GM18907 (cell line): ENCODE results near the gene RIMBP2.

Source experiments
- ATAC-seq: cut with Tn5 transposase; IDR thresholded peaks from one replicate; pipeline ENCODE4 v1.9.1; 2021; ENCODE audit warnings: mild to moderate bottlenecking, moderate library complexity; ENCODE audit not compliant: unreplicated experiment

Gene RIMBP2

GRCh38 chr12:130683080-130683479 is 33.0 kb downstream of the RIMBP2 start:
- no peak for ATAC-seq

- no peak for ATAC-seq
Measured at GRCh38 chr12:130680451-130680990, 35.6 kb downstream of the RIMBP2 start.

- no peak for ATAC-seq
Measured at GRCh38 chr12:130677957-130678558, 38.0 kb downstream of the RIMBP2 start.

GRCh38 chr12:130675791-130676190 is 40.3 kb downstream of the RIMBP2 start:
- ATAC-seq, result no peak

GRCh38 chr12:130675121-130675520 is 41.0 kb downstream of the RIMBP2 start:
- ATAC-seq, result no peak

GRCh38 chr12:130674676-130675075 is 41.4 kb downstream of the RIMBP2 start:
- ATAC-seq, result no peak

- no peak for ATAC-seq
Measured at GRCh38 chr12:130673036-130673705, 42.9 kb downstream of the RIMBP2 start.

- no peak for ATAC-seq
Measured at GRCh38 chr12:130672089-130672820, 43.8 kb downstream of the RIMBP2 start.

- ATAC-seq, result no peak
Measured at GRCh38 chr12:130671556-130671955, 44.5 kb downstream of the RIMBP2 start.

GRCh38 chr12:130669797-130670196 is 46.3 kb downstream of the RIMBP2 start:
- ATAC-seq, result no peak

GRCh38 chr12:130669205-130669557 is 46.9 kb downstream of the RIMBP2 start:
- no peak for ATAC-seq

- ATAC-seq, result no peak
Measured at GRCh38 chr12:130668286-130669204, 47.6 kb downstream of the RIMBP2 start.

GRCh38 chr12:130667421-130667960 is 48.6 kb downstream of the RIMBP2 start:
- ATAC-seq, result no peak

- ATAC-seq, result no peak
Measured at GRCh38 chr12:130666645-130667044, 49.5 kb downstream of the RIMBP2 start.

- ATAC-seq, result no peak
Measured at GRCh38 chr12:130665753-130666152, 50.3 kb downstream of the RIMBP2 start.

- ATAC-seq, result no peak
Measured at GRCh38 chr12:130664772-130665171, 51.3 kb downstream of the RIMBP2 start.

- no peak for ATAC-seq
Measured at GRCh38 chr12:130664252-130664651, 51.8 kb downstream of the RIMBP2 start.

GRCh38 chr12:130663514-130663913 is 52.6 kb downstream of the RIMBP2 start:
- ATAC-seq, result no peak

GRCh38 chr12:130661486-130662255 is 54.4 kb downstream of the RIMBP2 start:
- ATAC-seq, result no peak

GRCh38 chr12:130661059-130661458 is 55.0 kb downstream of the RIMBP2 start:
- no peak for ATAC-seq
